HAP-1 (cell line): ENCODE measurements around the gene IDH3B.
A peak's percentile ranks its signal among the peaks of the same experiment; 100 is the strongest.
"Not testable (repeated sequence)": the region's sequence is repeated elsewhere in the genome, so short reads cannot be mapped to it uniquely, and the experiment has no call there.

Experiments
- DNase-seq, 2 experiments: peaks; one replicate each; pipeline ENCODE4 v3.0.0-alpha.2; 2016 to 2020; ENCODE audit warnings: low spot score in 2 of 2
- H3K27me3 ChIP-seq: fragments of 250-450 bp; sonication (Bioruptor Pico); 2 replicates; pipeline ENCODE4 v1.5.1; 2020; ENCODE audit warnings: low read depth, mild to moderate bottlenecking, moderate library complexity
- H3K36me3 ChIP-seq: fragments of 250-450 bp; sonication (Bioruptor Pico); replicated peaks from 2 replicates; pipeline ENCODE4 v1.5.1; 2020; ENCODE audit warnings: mild to moderate bottlenecking
- H3K4me1 ChIP-seq: fragments of 250-450 bp; sonication (Bioruptor Pico); 2 replicates; pipeline ENCODE4 v1.5.1; 2020; ENCODE audit warnings: mild to moderate bottlenecking
- H3K4me3 ChIP-seq: fragments of 250-450 bp; sonication (Bioruptor Pico); 2 replicates; pipeline ENCODE4 v1.5.1; 2020; ENCODE audit warnings: mild to moderate bottlenecking, moderate library complexity
- H3K9me3 ChIP-seq: fragments of 250-450 bp; sonication (Bioruptor Pico); 2 replicates; pipeline ENCODE4 v1.5.1; 2020; ENCODE audit warnings: mild to moderate bottlenecking, moderate library complexity
- in situ Hi-C: fragments of 300-500 bp; cut with MboI; formaldehyde crosslinking; loops from 3 replicates; pipeline ENCODE4 v1.14.3; 2020; ENCODE audit warnings: low sequenced_read_pairs, inconsistent platforms, mixed read lengths

Gene IDH3B

DNA sequence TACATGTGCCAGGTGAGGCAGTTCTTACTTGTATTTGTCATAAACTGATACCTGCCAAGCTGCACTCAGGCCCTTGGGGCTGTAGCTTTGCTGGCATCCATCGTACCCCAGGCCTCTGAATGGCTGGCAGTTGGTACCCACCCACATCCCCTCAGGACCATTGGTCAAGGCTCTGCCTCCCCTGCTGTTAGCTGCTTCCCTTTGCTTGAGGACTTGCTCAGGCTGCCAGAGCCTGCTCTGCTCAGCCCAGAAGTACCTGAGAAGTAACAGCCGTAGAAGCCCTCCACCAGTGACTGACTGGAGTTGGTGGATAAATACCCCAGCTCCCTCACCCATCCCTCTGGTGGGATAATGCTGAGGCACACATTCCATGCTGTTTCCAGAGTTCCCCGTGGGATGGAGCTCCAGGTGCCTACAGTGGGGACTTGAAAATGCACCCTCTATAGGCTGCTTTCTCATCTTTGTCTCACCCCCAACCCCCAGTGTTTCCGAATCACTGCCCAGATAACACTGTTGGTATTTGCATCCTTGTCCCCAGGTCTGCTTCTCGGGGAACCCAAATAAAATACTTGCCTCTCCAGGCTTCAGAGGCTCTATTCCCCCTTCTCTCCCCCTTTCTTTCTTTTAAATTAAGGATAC, 35.9 kb upstream of the IDH3B start:
- Histone ChIP-seq H3K4me1 (no peaks in the 10 kb centered on the region), H3K4me3 (no peak overlapping the region), H3K27me3 (no peaks in the 10 kb centered on the region; the same call in 1 of the 2 replicates), H3K36me3 (no peaks in the 10 kb centered on the region), H3K9me3 (no peaks in the 10 kb centered on the region)
- no peak for DNase-seq
- in situ Hi-C loops = no loop called here

DNA sequence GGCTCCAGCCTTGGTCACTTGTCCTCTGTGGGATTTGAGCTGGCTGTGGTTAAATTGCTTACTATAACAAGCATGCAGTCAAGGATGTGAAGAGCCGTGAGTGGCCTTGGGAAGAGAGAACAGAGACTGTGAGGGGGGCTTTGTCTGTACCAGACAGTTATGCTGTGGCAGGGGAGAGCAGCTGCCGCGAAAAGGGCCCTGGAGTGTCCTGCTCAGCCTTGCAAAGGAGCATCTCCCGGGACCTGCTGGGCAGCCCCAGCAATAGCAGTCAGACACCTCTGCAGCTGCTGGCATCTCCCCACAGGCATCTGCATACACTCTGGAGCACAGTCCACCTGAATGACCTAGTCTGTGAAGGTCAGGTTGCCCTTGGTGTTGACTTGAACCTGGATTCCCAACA, 34.9 kb upstream of the IDH3B start:
- no peaks in the 10 kb centered on the region for H3K4me1 ChIP-seq
- H3K36me3 ChIP-seq = no peaks in the 10 kb centered on the region
- no peak for DNase-seq
- no peak overlapping the region for H3K4me3 ChIP-seq
- in situ Hi-C loops = no loop called here
- no peaks in the 10 kb centered on the region for H3K9me3 ChIP-seq
- H3K27me3 ChIP-seq = no peaks in the 10 kb centered on the region

DNA sequence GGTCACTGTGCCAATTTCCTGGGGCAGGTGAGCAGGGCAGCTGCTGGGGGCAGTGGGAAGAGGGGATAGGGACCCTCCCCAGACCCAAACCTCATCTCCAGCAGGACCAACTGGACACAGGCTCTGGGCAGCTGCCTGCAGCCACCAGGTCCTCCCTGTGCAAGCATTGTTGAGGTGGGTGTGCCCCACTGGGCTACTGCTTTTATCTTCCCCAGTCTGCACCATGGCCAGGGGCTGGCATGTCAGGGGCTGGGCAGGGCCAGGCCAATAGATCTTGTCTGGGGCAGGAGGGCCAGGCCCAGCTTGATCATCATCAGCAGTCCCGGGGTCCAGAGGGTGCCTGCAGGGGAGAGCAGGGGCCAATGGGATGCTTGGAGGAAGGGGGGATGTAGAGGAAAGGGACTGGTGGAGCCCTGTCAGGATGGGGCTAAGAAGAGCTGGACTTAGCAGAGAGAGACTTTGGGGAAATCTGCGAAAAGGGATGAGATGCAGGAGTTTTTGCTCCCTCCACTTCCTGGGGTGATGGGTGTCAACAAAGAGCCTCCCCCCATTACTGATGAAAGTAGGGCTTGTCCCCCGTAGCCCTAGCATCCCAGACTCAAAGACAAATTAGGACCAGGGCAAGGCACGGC, 34.3 kb upstream of the IDH3B start:
- no peak for DNase-seq
- Histone ChIP-seq H3K4me3 (no peak overlapping the region), H3K36me3 (no peaks in the 10 kb centered on the region), H3K27me3 (no peaks in the 10 kb centered on the region), H3K9me3 (no peaks in the 10 kb centered on the region), H3K4me1 (no peaks in the 10 kb centered on the region)
- in situ Hi-C loops = no loop called here

DNA sequence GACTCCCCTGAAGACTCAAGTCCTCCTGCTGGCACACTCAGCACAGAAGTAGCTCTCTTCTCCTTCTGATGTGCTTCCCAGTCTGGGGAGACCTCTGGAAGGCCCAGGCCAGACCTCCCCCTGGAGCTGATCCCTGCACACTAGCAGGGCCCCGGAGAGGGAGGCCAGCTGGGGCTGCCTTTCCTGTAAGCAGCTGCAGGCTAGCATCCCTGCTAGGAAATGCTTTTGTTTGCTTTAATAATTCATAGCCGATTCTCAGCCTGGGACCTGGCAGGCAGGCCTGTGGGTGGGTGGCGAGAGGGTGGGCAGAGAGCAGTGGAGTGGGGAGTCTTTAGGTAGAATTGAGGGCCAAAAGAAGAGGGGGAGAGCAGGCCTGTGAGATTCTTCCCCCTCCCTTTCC, 33.8 kb upstream of the IDH3B start:
- in situ Hi-C loops = no loop called here
- Histone ChIP-seq H3K36me3 (no peaks in the 10 kb centered on the region), H3K9me3 (no peaks in the 10 kb centered on the region), H3K4me3 (no peak overlapping the region), H3K27me3 (no peaks in the 10 kb centered on the region), H3K4me1 (no peaks in the 10 kb centered on the region)
- DNase-seq = no peak

DNA sequence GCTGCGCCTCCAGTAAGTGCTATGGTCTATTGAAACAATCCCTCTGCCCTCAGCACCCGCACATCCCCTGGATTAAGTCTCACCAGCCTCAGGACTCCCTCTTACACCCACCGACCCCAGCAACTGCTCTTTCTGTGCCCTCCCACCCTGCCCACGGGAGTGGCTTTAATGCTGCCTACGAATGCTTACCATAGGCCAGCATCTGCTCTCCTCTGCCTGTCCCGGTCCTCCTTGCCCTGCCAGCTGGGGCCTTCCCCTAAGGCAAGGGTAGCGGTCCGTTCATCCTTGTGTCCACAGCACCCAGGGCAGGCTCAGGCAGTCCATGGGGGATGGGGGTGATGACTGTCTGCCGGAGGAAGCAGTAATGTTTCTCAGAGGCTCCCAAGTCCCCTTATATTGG, 32.6 kb upstream of the IDH3B start:
- in situ Hi-C loops = no loop called here
- Histone ChIP-seq H3K36me3 (no peaks in the 10 kb centered on the region), H3K4me1 (peaks cover 5% of the 10 kb centered on the region; the same call in 1 of the 2 replicates), H3K4me3 (no peak overlapping the region), H3K27me3 (no peaks in the 10 kb centered on the region), H3K9me3 (no peaks in the 10 kb centered on the region)
- DNase-seq = peak in 1 of 2 experiments; percentile 7

DNA sequence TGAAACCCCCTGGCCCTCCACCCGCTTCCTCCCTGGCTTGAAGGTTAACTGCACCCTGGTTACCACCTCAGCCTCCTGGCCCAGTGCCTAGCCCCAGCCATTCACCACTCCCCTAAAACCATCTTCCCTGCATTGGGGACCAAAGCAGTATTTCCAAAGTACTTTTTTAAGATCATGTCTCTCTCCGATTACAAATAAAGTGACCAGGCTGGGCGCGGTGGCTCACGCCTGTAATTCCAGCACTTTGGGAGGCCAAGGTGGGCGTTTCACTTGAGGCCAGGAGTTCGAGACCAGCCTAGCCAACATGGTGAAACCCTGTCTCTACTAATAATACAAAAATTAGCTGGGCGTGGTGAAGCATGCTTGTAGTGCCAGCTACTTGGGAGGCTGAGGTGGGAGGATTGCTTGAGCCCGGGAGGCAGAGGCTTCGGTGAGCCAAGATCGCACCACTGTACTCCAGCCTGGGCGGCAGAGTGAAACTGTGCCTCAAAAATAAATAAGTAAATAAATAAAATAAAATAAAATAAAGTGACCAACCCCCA, 32.0 kb upstream of the IDH3B start:
- H3K36me3 ChIP-seq, H3K4me3 ChIP-seq, in situ Hi-C loops, H3K27me3 ChIP-seq, H3K4me1 ChIP-seq, H3K9me3 ChIP-seq: not testable (repeated sequence)
- DNase-seq = peak in 1 of 2 experiments; percentile 3

DNA sequence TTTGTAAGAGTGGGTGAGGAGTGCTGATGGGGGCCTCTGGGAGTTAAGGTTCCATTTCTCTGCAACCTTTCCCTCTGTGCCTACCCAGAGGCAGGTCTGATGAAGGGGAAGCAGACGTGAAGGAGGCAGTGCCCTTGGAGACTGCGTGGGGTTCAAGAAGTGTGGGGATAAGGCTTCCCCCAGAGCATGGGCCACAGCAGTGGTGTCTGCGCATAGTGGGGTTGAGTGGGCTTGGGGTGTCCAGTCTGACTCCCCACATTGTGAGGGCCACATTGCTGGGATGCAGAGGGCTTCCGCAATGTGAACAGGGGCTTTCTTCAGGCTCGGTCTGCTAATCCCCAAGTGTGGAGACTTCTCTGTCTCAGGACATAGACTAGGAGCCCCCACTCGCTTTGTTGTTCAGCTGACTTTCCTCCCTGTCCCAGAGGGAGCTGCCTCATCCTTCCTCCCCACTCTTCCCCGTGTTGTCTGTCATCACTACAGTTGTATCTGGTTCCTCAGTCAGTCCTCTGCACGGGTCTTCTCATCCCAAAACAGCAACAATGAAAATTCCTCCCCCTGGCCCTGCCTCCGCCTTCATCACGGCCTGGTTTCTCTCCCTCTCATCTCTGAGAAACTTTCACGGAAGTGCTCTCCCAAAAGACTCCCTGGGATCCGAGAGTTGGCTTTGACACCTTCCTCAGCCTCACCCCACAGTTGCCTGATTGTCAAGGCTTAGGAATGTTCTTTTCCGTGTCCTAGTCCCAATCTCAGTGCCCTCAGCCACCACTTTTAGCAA, 31.4 kb upstream of the IDH3B start:
- Histone ChIP-seq H3K4me3 (no peak overlapping the region), H3K4me1 (peaks cover 5% of the 10 kb centered on the region; the same call in 1 of the 2 replicates), H3K9me3 (no peaks in the 10 kb centered on the region), H3K27me3 (no peaks in the 10 kb centered on the region), H3K36me3 (no peaks in the 10 kb centered on the region)
- DNase-seq = no peak
- in situ Hi-C loops = no loop called here

DNA sequence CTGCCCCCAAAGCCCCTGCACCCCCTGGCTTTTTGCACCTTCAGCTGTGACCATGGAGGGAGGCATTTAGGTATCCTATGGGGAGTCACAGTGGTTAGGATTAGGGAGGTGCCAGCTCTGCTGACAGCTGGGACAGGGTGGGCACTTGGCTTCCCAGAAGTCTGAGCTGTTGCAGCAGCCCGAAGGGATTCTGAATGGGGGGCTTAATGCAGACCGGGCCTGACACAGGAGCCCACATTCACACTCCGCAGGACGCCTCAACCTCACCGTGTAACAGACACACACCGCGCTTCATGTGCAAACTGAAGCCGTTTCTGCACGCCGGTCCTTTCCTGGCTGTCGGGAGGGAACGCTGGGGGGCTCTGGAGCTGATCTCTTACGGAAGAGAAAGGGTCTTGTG, 30.5 kb upstream of the IDH3B start:
- Histone ChIP-seq H3K4me3 (no peak overlapping the region; the same call in 1 of the 2 replicates), H3K4me1 (peaks cover 5% of the 10 kb centered on the region; the same call in 1 of the 2 replicates), H3K27me3 (no peaks in the 10 kb centered on the region), H3K36me3 (no peaks in the 10 kb centered on the region), H3K9me3 (no peaks in the 10 kb centered on the region)
- no peak for DNase-seq
- in situ Hi-C loops = no loop called here

DNA sequence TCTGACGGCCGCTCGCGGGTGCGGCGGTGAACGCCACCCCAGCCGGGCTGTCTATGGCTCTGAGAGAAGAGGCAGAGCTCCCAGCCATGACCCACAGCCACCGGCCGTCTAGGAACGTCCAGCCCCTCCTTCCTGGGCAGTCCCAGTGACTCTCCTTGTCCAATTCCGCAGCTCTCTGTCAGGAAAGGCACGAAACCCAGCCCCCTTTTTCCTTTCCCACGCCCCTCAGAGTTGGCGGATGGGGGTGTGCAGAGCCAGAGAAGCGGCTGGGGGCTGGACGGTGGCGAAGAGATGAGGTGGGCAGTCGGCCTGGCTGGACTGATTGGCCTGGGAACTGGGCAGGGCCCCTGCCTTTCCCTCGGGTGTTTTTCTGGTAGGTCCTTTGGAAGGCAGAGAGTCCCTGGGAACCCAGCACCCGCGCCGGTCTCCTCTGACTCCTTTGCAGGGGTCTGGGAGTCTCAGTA, 30.0 kb upstream of the IDH3B start:
- DNase-seq = no peak
- Histone ChIP-seq H3K4me1 (peaks cover 5% of the 10 kb centered on the region; the same call in 1 of the 2 replicates), H3K27me3 (no peaks in the 10 kb centered on the region), H3K9me3 (no peaks in the 10 kb centered on the region), H3K4me3 (peak overlapping the region; percentile 39), H3K36me3 (no peaks in the 10 kb centered on the region)
- in situ Hi-C loops = no loop called here

DNA sequence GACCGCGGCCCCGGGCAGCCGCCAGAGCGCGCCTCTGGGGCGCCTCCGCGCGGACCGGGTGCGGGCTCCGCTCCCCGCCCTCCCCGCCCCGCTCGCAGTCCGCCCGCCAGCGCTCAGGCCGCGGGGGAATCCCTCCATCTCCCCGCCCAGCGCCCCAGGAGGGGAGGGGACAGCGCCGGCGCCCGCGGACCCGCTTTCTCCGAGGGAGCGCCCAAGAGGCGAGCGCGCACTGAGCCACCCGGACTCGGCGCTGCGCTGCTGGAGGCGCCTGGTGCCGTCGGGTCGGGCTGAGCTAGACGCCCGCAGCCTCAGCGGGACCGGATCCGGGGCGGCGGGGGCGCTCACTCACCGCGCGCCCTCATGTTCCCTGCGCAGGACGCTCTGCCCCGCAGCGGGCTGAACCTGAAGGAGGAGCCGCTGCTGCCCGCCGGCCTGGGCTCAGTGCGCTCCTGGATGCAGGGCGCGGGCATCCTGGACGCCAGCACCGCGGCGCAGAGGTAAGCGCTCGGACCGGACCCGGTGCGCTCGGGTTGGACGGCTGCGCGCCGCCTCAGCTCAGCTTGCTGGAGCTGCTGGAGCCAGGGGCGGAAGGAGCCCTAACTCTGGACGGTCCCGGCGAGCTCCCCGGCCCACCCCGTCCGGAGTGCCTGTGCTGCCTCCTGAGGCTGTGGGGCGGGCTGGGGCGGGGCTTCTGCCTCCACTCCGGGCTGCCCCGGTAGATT, 29.4 kb upstream of the IDH3B start:
- in situ Hi-C loops = no loop called here

DNA sequence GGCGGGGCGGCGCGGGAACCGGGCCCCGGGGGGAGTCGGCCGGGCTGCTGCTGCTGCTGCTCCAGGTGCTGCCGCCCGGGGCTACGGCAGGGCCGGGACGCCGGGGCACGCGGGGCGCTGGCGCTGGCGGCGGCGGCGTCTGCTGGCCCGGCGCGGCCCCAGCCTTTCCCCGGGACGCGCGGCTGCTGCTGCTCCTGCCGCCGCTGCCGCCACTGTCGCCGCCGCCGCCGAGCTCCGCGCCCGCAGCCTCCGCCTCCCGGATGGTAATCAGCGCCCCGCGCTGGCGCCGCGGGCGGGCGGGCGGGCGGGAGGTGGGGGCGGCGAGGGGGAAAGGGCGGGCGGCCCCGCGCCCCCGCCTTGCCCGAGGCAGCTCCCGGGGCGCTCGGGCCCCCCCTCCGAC, 28.9 kb upstream of the IDH3B start:
- in situ Hi-C loops = no loop called here
- H3K9me3 ChIP-seq = no peaks in the 10 kb centered on the region
- H3K27me3 ChIP-seq = no peaks in the 10 kb centered on the region
- peak in 1 of 2 experiments; percentile 47 for DNase-seq
- peaks cover 5% of the 10 kb centered on the region; the same call in 1 of the 2 replicates for H3K4me1 ChIP-seq
- no peak overlapping the region for H3K4me3 ChIP-seq
- no peaks in the 10 kb centered on the region for H3K36me3 ChIP-seq

More for the DNA sequence above, 29.4 kb upstream of the IDH3B start:
- no peaks in the 10 kb centered on the region for H3K9me3 ChIP-seq
- H3K4me3 ChIP-seq = peak overlapping the region; percentile 39
- DNase-seq = peak in 1 of 2 experiments; percentile 67
- H3K27me3 ChIP-seq = no peaks in the 10 kb centered on the region
- peaks cover 5% of the 10 kb centered on the region; the same call in 1 of the 2 replicates for H3K4me1 ChIP-seq
- H3K36me3 ChIP-seq = no peaks in the 10 kb centered on the region

DNA sequence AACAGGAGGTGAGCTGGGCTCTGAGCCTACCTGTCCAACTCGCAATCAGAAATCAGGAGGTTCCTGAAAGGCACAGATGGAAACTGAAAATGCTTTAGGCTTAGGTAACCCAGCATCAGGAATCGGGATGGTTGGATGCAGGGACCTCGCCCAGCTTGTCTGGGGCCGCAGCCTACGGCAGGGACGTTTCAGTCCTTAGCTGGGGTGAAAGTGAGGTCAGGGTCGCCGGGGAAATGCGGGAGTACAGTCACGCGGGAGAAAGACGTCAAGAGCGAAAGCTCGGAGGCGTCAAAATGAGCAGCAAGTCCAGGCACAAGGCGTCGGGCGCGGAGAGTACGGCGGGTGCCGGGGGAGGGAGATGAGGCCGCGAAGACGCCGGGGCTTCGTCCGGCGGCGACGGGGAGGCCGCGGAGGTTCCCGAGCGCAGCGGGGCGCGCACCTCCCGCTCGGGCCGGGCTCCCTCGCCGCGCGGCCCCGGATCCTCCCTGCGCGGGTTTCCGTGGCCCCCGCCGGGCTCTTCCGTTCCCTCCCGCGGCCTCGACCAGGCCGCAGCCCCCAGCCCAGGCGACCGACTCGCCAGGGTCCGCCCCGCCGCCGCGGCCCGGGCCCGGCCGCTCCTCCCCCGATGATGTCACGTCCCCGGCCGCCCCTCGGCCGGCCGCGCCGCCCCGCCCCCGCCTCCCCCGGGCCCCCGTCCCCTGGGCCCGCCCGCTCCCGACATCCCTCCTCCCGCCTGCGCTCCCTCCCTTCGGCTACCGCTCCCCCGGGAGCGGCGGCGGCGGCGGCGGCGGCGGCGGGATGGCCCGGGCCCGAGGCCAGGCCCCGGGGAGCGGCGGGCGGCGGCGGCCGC, 28.2 kb upstream of the IDH3B start, which contains the start of gene EBF4:
Gene EBF4 (plus strand): TSS at position 745 of the 850 bp plus-strand sequence. CDS start 866 bp downstream, outside the sequence.
- DNase-seq = peak; percentile 51 to 81
- peak within 1 kb of the TSS; percentile 39 for H3K4me3 ChIP-seq
- H3K9me3 ChIP-seq = no peaks in the 10 kb centered on the region
- in situ Hi-C loops = no loop called here
- H3K27me3 ChIP-seq = no peaks in the 10 kb centered on the region
- no peaks in the 10 kb centered on the region for H3K36me3 ChIP-seq
- H3K4me1 ChIP-seq = peaks cover 5% of the 10 kb centered on the region; the same call in 1 of the 2 replicates
